Neural progenitor cell (in vitro differentiated cells): ENCODE data around the gene ZMYND8. TPM values are rescaled to one million over a fixed set of nuclear protein-coding genes. Genes with fewer than 3 reads are reported as not detected.
"Not testable (repeated sequence)": the region's sequence is repeated elsewhere in the genome, so short reads cannot be mapped to it uniquely, and the experiment has no call there.

Source experiments
- DNase-seq: peaks from one replicate; pipeline ENCODE4 v3.0.0-alpha.2; 2016; ENCODE audit warnings: low spot score
- H2AFZ ChIP-seq: fragments of 200-600 bp; sonication (generic); replicated peaks from 2 replicates; pipeline ENCODE4 v1.6.1; 2016; ENCODE audit warnings: antibody characterized with exemption
- H3F3A ChIP-seq: fragments of 200-600 bp; sonication (generic); 2 replicates; pipeline ENCODE4 v1.6.1; 2016; ENCODE audit warnings: antibody characterized with exemption, low read depth
- H3K27ac ChIP-seq: fragments of 200-600 bp; sonication (generic); 2 replicates; pipeline ENCODE4 v1.5.1; 2016; ENCODE audit warnings: mild to moderate bottlenecking
- H3K27me3 ChIP-seq: fragments of 200-600 bp; sonication (generic); 2 replicates; pipeline ENCODE4 v1.6.1; 2016; ENCODE audit warnings: mild to moderate bottlenecking, moderate library complexity
- H3K36me3 ChIP-seq: fragments of 200-600 bp; sonication (generic); 2 replicates; pipeline ENCODE4 v1.5.1; 2016
- H3K4me1 ChIP-seq: fragments of 200-600 bp; sonication (generic); 2 replicates; pipeline ENCODE4 v1.6.1; 2016; ENCODE audit warnings: mixed run types
- H3K4me2 ChIP-seq: fragments of 200-600 bp; sonication (generic); 2 replicates; pipeline ENCODE4 v1.6.1; 2016
- H3K4me3 ChIP-seq: fragments of 200-600 bp; sonication (generic); 2 replicates; pipeline ENCODE4 v1.5.1; 2016
- H3K79me2 ChIP-seq: fragments of 200-600 bp; sonication (generic); 2 replicates; pipeline ENCODE4 v1.6.1; 2016; ENCODE audit warnings: low read depth
- H3K9ac ChIP-seq: fragments of 200-600 bp; sonication (generic); 2 replicates; pipeline ENCODE4 v1.6.1; 2016
- H3K9me3 ChIP-seq: fragments of 200-600 bp; sonication (generic); 2 replicates; pipeline ENCODE4 v1.5.1; 2016; ENCODE audit warnings: low read depth
- H4K20me1 ChIP-seq: fragments of 200-600 bp; sonication (generic); 2 replicates; pipeline ENCODE4 v1.6.1; 2016; ENCODE audit warnings: low read depth
- H3K27ac Mint-ChIP-seq: 3 replicates; pipeline ENCODE4 v1.8.0; 2021; ENCODE audit warnings: mixed read lengths
- H3K27me3 Mint-ChIP-seq: 2 replicates; pipeline ENCODE4 v1.8.0; 2022; ENCODE audit warnings: low read depth, mild to moderate bottlenecking, inconsistent platforms, moderate library complexity, mixed read lengths; ENCODE audit not compliant: insufficient read depth
- H3K36me3 Mint-ChIP-seq: 3 replicates; pipeline ENCODE4 v1.8.0; 2021; ENCODE audit warnings: mixed read lengths
- H3K4me1 Mint-ChIP-seq: 3 replicates; pipeline ENCODE4 v1.8.0; 2021; ENCODE audit warnings: mixed read lengths
- H3K4me3 Mint-ChIP-seq: 3 replicates; pipeline ENCODE4 v1.8.0; 2021; ENCODE audit warnings: mild to moderate bottlenecking, moderate library complexity, mixed read lengths
- H3K9me3 Mint-ChIP-seq: 3 replicates; pipeline ENCODE4 v1.8.0; 2020; ENCODE audit warnings: mixed read lengths
- EZH2 ChIP-seq: fragments of 200-600 bp; sonication (generic); IDR thresholded peaks from 2 replicates; pipeline ENCODE4 v1.6.1; 2017; ENCODE audit warnings: antibody characterized with exemption, mild to moderate bottlenecking, moderate library complexity
- EZH2phosphoT487 ChIP-seq: fragments of 200-600 bp; sonication (generic); IDR thresholded peaks from 2 replicates; pipeline ENCODE4 v1.6.1; 2017; ENCODE audit warnings: antibody characterized with exemption
- total RNA-seq: library from RNA; depleted of rRNA; stranded (reverse); fragments of >200 nt; gene quantifications from 2 replicates; pipeline ENCODE4 v1.2.3, GENCODE V29; 2015; ENCODE audit warnings: low replicate concordance
- TF ChIP-seq, protein P1 (sequence below): fragments of 200-600 bp; sonication (generic); IDR thresholded peaks from 2 replicates; pipeline ENCODE4 v1.5.1; 2017; ENCODE audit warnings: antibody characterized with exemption, mild to moderate bottlenecking

The ZMYND8 gene
- total RNA-seq, 1 donor from 2014 or later, result 59.4 TPM

DNA sequence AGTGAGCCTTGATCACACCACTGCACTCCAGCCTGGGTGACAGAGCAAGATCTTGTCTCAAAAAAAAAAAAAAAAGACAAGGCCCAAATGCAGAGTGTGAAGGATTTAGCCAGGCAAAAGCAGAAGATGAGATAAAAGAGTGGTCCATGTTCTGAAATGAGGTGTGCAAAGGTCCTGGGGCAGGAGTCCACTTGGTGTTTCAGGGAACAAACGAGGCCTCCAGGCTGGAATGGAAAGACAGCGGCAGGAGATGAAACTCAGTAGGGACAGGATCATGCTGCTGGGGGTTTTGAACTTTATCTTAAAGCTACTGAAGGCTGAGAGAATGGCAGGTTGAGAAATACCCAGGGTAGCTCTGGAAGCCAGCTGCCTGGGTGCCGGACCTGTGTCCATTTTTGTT is 178.2 kb downstream of the ZMYND8 start:
- Histone ChIP-seq H3F3A (no peaks in the 10 kb centered on the region), H3K27ac (no peak overlapping the region), H3K9me3 (no peaks in the 10 kb centered on the region), H3K4me2 (no peak overlapping the region), H2AFZ (no peak overlapping the region), H3K36me3 (no peaks in the 10 kb centered on the region), H3K4me1 (peaks cover 9% of the 10 kb centered on the region), H4K20me1 (no peaks in the 10 kb centered on the region), H3K27me3 (no peaks in the 10 kb centered on the region), H3K4me3 (no peak overlapping the region), H3K79me2 (no peaks in the 10 kb centered on the region), H3K9ac (no peak overlapping the region)
- Mint-ChIP-seq H3K4me1 (peaks cover 8% of the 10 kb centered on the region), H3K9me3 (no peaks in the 10 kb centered on the region), H3K4me3 (no peak overlapping the region), H3K27me3 (peaks cover 4% of the 10 kb centered on the region), H3K27ac (no peak overlapping the region), H3K36me3 (no peaks in the 10 kb centered on the region)
- TF ChIP-seq EZH2, result no peak
- TF ChIP-seq EZH2phosphoT487, result no peak
- TF ChIP-seq, protein P1, sequence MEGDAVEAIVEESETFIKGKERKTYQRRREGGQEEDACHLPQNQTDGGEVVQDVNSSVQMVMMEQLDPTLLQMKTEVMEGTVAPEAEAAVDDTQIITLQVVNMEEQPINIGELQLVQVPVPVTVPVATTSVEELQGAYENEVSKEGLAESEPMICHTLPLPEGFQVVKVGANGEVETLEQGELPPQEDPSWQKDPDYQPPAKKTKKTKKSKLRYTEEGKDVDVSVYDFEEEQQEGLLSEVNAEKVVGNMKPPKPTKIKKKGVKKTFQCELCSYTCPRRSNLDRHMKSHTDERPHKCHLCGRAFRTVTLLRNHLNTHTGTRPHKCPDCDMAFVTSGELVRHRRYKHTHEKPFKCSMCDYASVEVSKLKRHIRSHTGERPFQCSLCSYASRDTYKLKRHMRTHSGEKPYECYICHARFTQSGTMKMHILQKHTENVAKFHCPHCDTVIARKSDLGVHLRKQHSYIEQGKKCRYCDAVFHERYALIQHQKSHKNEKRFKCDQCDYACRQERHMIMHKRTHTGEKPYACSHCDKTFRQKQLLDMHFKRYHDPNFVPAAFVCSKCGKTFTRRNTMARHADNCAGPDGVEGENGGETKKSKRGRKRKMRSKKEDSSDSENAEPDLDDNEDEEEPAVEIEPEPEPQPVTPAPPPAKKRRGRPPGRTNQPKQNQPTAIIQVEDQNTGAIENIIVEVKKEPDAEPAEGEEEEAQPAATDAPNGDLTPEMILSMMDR, result no peak
- no peak for DNase-seq

DNA sequence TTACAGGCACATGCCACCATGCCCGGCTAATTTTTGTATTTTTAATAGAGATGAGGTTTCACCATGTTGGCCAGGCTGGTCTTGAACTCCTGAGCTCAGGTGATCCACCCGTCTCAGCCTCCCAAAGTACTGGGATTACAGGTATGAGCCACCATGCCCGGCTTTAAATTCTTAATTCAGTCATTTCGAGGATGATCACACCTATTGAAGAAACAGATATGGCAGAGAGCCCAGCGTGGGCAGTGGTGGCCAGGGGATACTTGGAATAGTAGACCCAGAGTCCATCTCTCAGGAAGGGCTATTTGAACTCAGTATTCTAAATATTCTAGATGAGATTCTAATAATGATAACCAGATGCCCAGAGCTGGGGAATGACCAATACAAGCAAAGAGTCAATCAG is 180.3 kb downstream of the ZMYND8 start:
- not testable (repeated sequence) for H3K4me3 Mint-ChIP-seq, H2AFZ ChIP-seq, DNase-seq, H3K27me3 ChIP-seq, H3K4me2 ChIP-seq, H3K4me3 ChIP-seq, H3K9me3 ChIP-seq, H3K36me3 ChIP-seq, H3K9ac ChIP-seq, H3K27ac ChIP-seq, H3K36me3 Mint-ChIP-seq, H3K27ac Mint-ChIP-seq, H3K9me3 Mint-ChIP-seq, H4K20me1 ChIP-seq, H3K4me1 Mint-ChIP-seq, H3F3A ChIP-seq, H3K79me2 ChIP-seq, H3K27me3 Mint-ChIP-seq
- peaks cover 11% of the 10 kb centered on the region for H3K4me1 ChIP-seq

DNA sequence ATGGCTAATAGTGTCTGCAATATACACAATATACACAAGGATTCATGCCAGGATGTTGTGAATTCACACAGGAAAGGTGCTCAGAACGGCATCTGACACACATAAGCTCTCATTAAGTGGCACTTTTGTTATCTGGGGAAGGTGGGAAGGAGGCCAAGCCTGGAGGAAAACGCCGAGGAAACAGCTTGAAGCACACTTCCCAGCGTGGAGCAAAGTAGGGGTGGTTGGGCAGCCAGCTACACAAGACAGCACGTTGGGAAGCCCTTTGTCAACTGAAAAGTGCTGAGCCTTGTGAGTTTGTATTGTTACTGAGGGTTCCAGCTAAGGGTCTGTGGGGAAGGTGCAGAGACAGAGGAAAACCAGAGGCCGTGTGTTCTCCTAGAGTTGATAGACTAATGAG is 181.0 kb downstream of the ZMYND8 start:
- peak; percentile 22 for DNase-seq
- H4K20me1 ChIP-seq, result no peaks in the 10 kb centered on the region
- peak overlapping the region; percentile 38 for H3K4me2 ChIP-seq
- H3K27ac Mint-ChIP-seq, result no peak overlapping the region
- H3K36me3 ChIP-seq, result no peaks in the 10 kb centered on the region
- H3K9ac ChIP-seq, result no peak overlapping the region
- H3K4me3 Mint-ChIP-seq, result no peak overlapping the region
- H3K27me3 Mint-ChIP-seq, result peaks cover 3% of the 10 kb centered on the region
- peaks cover 3% of the 10 kb centered on the region for H3K9me3 Mint-ChIP-seq
- peak overlapping the region; percentile 94 for H2AFZ ChIP-seq
- peak overlapping the region; percentile 46 for H3K27ac ChIP-seq
- H3K9me3 ChIP-seq, result no peaks in the 10 kb centered on the region
- H3K4me1 Mint-ChIP-seq, result peaks cover 15% of the 10 kb centered on the region
- H3K4me1 ChIP-seq, result peaks cover 17% of the 10 kb centered on the region
- H3K79me2 ChIP-seq, result no peaks in the 10 kb centered on the region
- H3K4me3 ChIP-seq, result no peak overlapping the region
- H3K27me3 ChIP-seq, result no peaks in the 10 kb centered on the region
- TF ChIP-seq EZH2phosphoT487 (no peak), EZH2 (no peak)
- TF ChIP-seq, protein P1, result no peak
- H3K36me3 Mint-ChIP-seq, result no peaks in the 10 kb centered on the region
- H3F3A ChIP-seq, result peaks cover 5% of the 10 kb centered on the region

DNA sequence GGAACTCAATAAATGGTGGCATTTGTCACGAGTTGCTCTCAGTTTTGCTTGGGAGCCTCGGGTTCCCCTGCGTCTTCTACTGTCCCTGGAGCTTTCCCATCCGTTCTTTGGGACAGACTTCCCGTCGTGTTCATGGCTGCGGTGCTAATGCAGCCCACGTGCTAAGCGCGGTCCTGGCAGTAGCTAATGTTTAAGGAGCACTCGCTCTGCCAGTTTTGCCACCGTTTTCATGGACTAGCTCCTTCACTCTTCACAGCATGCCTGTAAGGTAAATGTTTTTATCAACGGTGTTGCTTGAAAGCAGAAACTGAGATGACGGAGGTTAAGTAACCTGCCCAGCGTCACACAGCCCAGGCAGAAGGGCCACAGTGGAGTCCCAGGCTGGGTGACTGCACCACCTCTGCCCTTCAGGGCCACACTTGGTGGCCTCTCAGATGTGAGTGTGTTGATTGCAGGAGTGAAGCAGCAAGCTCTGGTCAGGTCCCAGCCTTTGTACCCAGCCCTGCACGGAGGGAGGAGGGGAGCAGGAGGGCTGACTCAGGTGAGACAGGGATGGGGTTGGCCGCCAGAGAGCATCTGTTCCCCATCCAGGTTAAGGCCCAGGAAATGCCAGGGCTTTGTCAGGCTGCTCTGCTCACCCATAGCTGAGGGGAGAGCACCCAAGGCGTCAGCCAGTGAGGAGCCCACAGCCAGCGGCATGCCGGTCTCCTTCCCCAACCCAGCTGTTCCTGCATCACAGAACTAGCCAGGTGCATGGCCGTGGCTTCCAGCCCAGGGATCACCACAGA is 181.8 kb downstream of the ZMYND8 start:
- H3K4me1 Mint-ChIP-seq, result peaks cover 15% of the 10 kb centered on the region
- no peaks in the 10 kb centered on the region for H3K36me3 ChIP-seq
- TF ChIP-seq, protein P1, result no peak
- TF ChIP-seq EZH2 (no peak), EZH2phosphoT487 (no peak)

More for the DNA sequence above, 181.8 kb downstream of the ZMYND8 start:
- no peak overlapping the region for H3K4me3 Mint-ChIP-seq
- H3K27ac Mint-ChIP-seq, result no peak overlapping the region
- Histone ChIP-seq H4K20me1 (no peaks in the 10 kb centered on the region), H3K9ac (no peak overlapping the region), H3K27ac (no peak overlapping the region), H3K9me3 (no peaks in the 10 kb centered on the region), H3K27me3 (no peaks in the 10 kb centered on the region), H3F3A (peaks cover 5% of the 10 kb centered on the region), H3K4me3 (no peak overlapping the region), H3K79me2 (no peaks in the 10 kb centered on the region), H2AFZ (no peak overlapping the region), H3K4me1 (peaks cover 17% of the 10 kb centered on the region), H3K4me2 (no peak overlapping the region)
- peaks cover 2% of the 10 kb centered on the region for H3K27me3 Mint-ChIP-seq
- DNase-seq, result no peak
- no peaks in the 10 kb centered on the region for H3K36me3 Mint-ChIP-seq
- H3K9me3 Mint-ChIP-seq, result peaks cover 3% of the 10 kb centered on the region
